Measurements from ENCODE around the gene FAM184A.
"Not testable (repeated sequence)": the region's sequence is repeated elsewhere in the genome, so short reads cannot be mapped to it uniquely, and the experiment has no call there.

FAM184A gene

GRCh38 chr6:119002069-119002468, 76.4 kb downstream of the FAM184A start:
- DNase-seq: no peak

GRCh38 chr6:118999494-119000040, 78.9 kb downstream of the FAM184A start:
- no peak for DNase-seq

GRCh38 chr6:118997426-118997825, 81.0 kb downstream of the FAM184A start:
- DNase-seq: not testable (repeated sequence)

- no peak for DNase-seq
Measured at GRCh38 chr6:118996289-118996820, 82.1 kb downstream of the FAM184A start.

- no peak for DNase-seq
Measured at GRCh38 chr6:118993803-118994251, 84.6 kb downstream of the FAM184A start.

GRCh38 chr6:118993358-118993757, 85.1 kb downstream of the FAM184A start:
- DNase-seq: no peak

GRCh38 chr6:118992186-118992795, 86.2 kb downstream of the FAM184A start:
- no peak for DNase-seq

GRCh38 chr6:118986312-118986711, 92.2 kb downstream of the FAM184A start:
- DNase-seq: no peak

GRCh38 chr6:118985123-118985830, 93.2 kb downstream of the FAM184A start:
- no peak for DNase-seq

GRCh38 chr6:118984342-118984741, 94.1 kb downstream of the FAM184A start:
- no peak for DNase-seq

GRCh38 chr6:118982575-118982911, 95.9 kb downstream of the FAM184A start:
- no peak for DNase-seq

GRCh38 chr6:118981884-118982574, 96.4 kb downstream of the FAM184A start:
- DNase-seq: no peak

- no peak for DNase-seq
Measured at GRCh38 chr6:118980063-118980462, 98.4 kb downstream of the FAM184A start.

- DNase-seq: no peak
Measured at GRCh38 chr6:118974790-118975189, 103.7 kb downstream of the FAM184A start.

- no peak for DNase-seq
Measured at GRCh38 chr6:118971682-118972081, 106.8 kb downstream of the FAM184A start.

GRCh38 chr6:118970866-118971265, 107.6 kb downstream of the FAM184A start:
- DNase-seq: no peak

GRCh38 chr6:118968416-118968815, 110.0 kb downstream of the FAM184A start:
- no peak for DNase-seq

GRCh38 chr6:118967239-118967638, 111.2 kb downstream of the FAM184A start:
- DNase-seq: no peak

- DNase-seq: no peak
Measured at GRCh38 chr6:118965843-118966370, 112.6 kb downstream of the FAM184A start.

GRCh38 chr6:118965371-118965770, 113.1 kb downstream of the FAM184A start:
- no peak for DNase-seq

- peak; percentile 9 for DNase-seq
Measured at GRCh38 chr6:118963003-118963402, 115.5 kb downstream of the FAM184A start.

- DNase-seq: no peak
Measured at GRCh38 chr6:118959903-118960302, 118.6 kb downstream of the FAM184A start.

- DNase-seq: no peak
Measured at GRCh38 chr6:118953391-118953790, 125.1 kb downstream of the FAM184A start.
